ENCODE results near the gene CDC25C. TPM values are rescaled to one million over a fixed set of nuclear protein-coding genes. Genes with fewer than 3 reads are reported as not detected.

Gene CDC25C
- total RNA-seq, 5 donors from 2014 or later (not counting 1 experiment from before 2014, with no cell fraction given) = 0.23 TPM; not detected in 4

GRCh38 chr5:138273834-138274188, 57.8 kb downstream of the CDC25C start:
- no peak overlapping the region for H3K4me3 ChIP-seq (ENCODE audit: control insufficient read depth in 1 of 2, extremely low read depth in 1 of 2, low read length in 1 of 2)
- Mint-ChIP-seq H3K9me3 (no peaks in the 10 kb centered on the region), H3K4me1 (peaks cover 7% of the 10 kb centered on the region in 3 donors), H3K27ac (no peak overlapping the region), H3K36me3 (no peaks in the 10 kb centered on the region), H3K4me3 (peak overlapping the region; percentile 4 to 61 (median 50)), H3K27me3 (peaks cover 17 to 34% of the 10 kb centered on the region in 2 donors)
- H3K36me3 ChIP-seq (ENCODE audit: control insufficient read depth in 2 of 2, extremely low read depth in 1 of 2, insufficient read depth in 1 of 2, low read length in 1 of 2) = no peaks in the 10 kb centered on the region
- POLR2A ChIA-PET = no interaction called here
- ATAC-seq (replicated peaks in 1 of 4) (no peak), DNase-seq (no peak)
- H3K27ac ChIP-seq (ENCODE audit: low read length) = no peak overlapping the region
- WGBS (ENCODE audit: insufficient coverage) = 79% methylated on average over 6 of the region's 6 CpGs
- H3K27me3 ChIP-seq (replicated peaks in 1 of 2; ENCODE audit: control insufficient read depth in 2 of 2, extremely low read depth in 1 of 2, insufficient read depth in 2 of 2, low read length in 1 of 2) = peaks cover 2 to 26% of the 10 kb centered on the region in 2 experiments
- H3K4me1 ChIP-seq (ENCODE audit: control insufficient read depth in 1 of 2, extremely low read depth in 1 of 2, insufficient read depth in 2 of 2, low read length in 2 of 2) = peaks cover 3 to 11% of the 10 kb centered on the region in 2 experiments
- H3K9me3 ChIP-seq = no peaks in the 10 kb centered on the region
- CTCF ChIA-PET = no interaction called here

DNA sequence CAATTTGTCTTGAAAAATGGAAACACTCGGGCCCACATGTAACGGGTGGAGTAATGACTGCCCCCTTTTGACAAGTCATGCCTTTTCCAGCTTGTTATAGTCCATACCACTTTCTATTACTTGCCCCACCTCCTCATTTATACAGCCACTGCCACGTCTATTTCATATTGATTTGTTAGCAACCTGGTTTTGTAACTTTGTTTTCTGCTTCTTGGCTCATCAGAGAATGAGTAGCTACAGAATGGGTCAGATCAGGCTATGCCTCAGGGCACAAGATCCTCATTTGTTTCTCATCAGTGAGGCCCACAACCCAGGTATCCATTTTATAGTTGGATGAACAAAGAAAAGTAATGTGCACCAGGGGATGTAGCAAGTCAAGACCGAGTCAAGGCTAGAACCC, 58.9 kb downstream of the CDC25C start:
- Mint-ChIP-seq H3K9me3 (no peaks in the 10 kb centered on the region), H3K27me3 (peaks cover 18 to 37% of the 10 kb centered on the region in 2 donors), H3K4me1 (peaks cover 7% of the 10 kb centered on the region in 3 donors), H3K36me3 (no peaks in the 10 kb centered on the region), H3K27ac (no peak overlapping the region), H3K4me3 (no peak overlapping the region)
- no peaks in the 10 kb centered on the region for H3K9me3 ChIP-seq
- H3K4me3 ChIP-seq (ENCODE audit: control insufficient read depth in 1 of 2, extremely low read depth in 1 of 2, low read length in 1 of 2) = no peak overlapping the region
- no peaks in the 10 kb centered on the region for H3K36me3 ChIP-seq (ENCODE audit: control insufficient read depth in 2 of 2, extremely low read depth in 1 of 2, insufficient read depth in 1 of 2, low read length in 1 of 2)
- CTCF ChIA-PET = interaction anchor here in 1 of 2 donors (0.5 kb wide), 1 partner anchor 275 kb away, joined by 4 read pairs; no protein-coding TSS in a partner anchor
- ATAC-seq (replicated peaks in 1 of 4) (no peak), DNase-seq (no peak)
- no peak overlapping the region for H3K27ac ChIP-seq (ENCODE audit: low read length)
- POLR2A ChIA-PET = no interaction called here
- H3K4me1 ChIP-seq (ENCODE audit: control insufficient read depth in 1 of 2, extremely low read depth in 1 of 2, insufficient read depth in 2 of 2, low read length in 2 of 2) = peaks cover 3 to 11% of the 10 kb centered on the region in 2 experiments
- 100% methylated on average over 3 of the region's 4 CpGs for WGBS (ENCODE audit: insufficient coverage)
- H3K27me3 ChIP-seq (replicated peaks in 1 of 2; ENCODE audit: control insufficient read depth in 2 of 2, extremely low read depth in 1 of 2, insufficient read depth in 2 of 2, low read length in 1 of 2) = peaks cover 2 to 29% of the 10 kb centered on the region in 2 experiments

DNA sequence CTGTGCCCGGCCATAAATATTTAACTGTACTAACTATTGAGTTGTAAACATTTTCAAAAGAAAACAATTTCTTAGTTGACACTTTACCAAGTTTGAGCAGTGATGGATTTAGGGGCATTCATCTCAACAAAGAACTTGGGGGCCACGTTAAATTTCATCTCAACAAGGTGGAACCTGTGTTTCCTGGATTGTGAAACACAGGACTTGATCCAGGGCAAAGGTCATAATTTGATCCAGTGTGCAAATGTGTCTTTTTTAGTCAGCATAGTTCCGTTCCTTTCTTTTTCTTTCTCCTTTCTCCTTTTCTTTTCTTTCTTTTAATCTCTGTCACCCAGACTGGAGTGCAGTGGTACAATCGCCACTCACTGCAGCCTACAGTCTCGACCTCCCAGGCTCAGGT, 60.3 kb downstream of the CDC25C start:
- H3K4me1 ChIP-seq (ENCODE audit: control insufficient read depth in 1 of 2, extremely low read depth in 1 of 2, insufficient read depth in 2 of 2, low read length in 2 of 2) = peaks cover 3 to 11% of the 10 kb centered on the region in 2 experiments
- DNase-seq (no peak), ATAC-seq (replicated peaks in 1 of 4) (no peak)
- H3K27ac Mint-ChIP-seq = no peak overlapping the region
- H3K27me3 ChIP-seq (replicated peaks in 1 of 2; ENCODE audit: control insufficient read depth in 2 of 2, extremely low read depth in 1 of 2, insufficient read depth in 2 of 2, low read length in 1 of 2) = peaks cover 2 to 29% of the 10 kb centered on the region in 2 experiments
- POLR2A ChIA-PET = no interaction called here
- no peak overlapping the region for H3K27ac ChIP-seq (ENCODE audit: low read length)
- H3K9me3 ChIP-seq = no peaks in the 10 kb centered on the region
- CTCF ChIA-PET = no interaction called here
- H3K36me3 Mint-ChIP-seq = no peaks in the 10 kb centered on the region
- H3K9me3 Mint-ChIP-seq = no peaks in the 10 kb centered on the region
- no peak overlapping the region for H3K4me3 ChIP-seq (ENCODE audit: control insufficient read depth in 1 of 2, extremely low read depth in 1 of 2, low read length in 1 of 2)
- H3K27me3 Mint-ChIP-seq = peaks cover 23 to 42% of the 10 kb centered on the region in 2 donors
- H3K4me3 Mint-ChIP-seq = no peak overlapping the region
- no peaks in the 10 kb centered on the region for H3K36me3 ChIP-seq (ENCODE audit: control insufficient read depth in 2 of 2, extremely low read depth in 1 of 2, insufficient read depth in 1 of 2, low read length in 1 of 2)
- peaks cover 7% of the 10 kb centered on the region in 3 donors for H3K4me1 Mint-ChIP-seq
- WGBS (ENCODE audit: insufficient coverage) = 43% methylated on average over 1 of the region's 5 CpGs

GRCh38 chr5:138264183-138264582, 67.4 kb downstream of the CDC25C start:
- Histone ChIP-seq H3K4me3 (ENCODE audit: control insufficient read depth in 1 of 2, extremely low read depth in 1 of 2, low read length in 1 of 2) (no peak overlapping the region), H3K9me3 (no peaks in the 10 kb centered on the region), H3K27me3 (replicated peaks in 1 of 2; ENCODE audit: control insufficient read depth in 2 of 2, extremely low read depth in 1 of 2, insufficient read depth in 2 of 2, low read length in 1 of 2) (peaks cover 0 to 13% of the 10 kb centered on the region in 2 experiments), H3K4me1 (ENCODE audit: control insufficient read depth in 1 of 2, extremely low read depth in 1 of 2, insufficient read depth in 2 of 2, low read length in 2 of 2) (no peaks in the 10 kb centered on the region), H3K36me3 (ENCODE audit: control insufficient read depth in 2 of 2, extremely low read depth in 1 of 2, insufficient read depth in 1 of 2, low read length in 1 of 2) (no peaks in the 10 kb centered on the region), H3K27ac (ENCODE audit: low read length) (no peak overlapping the region)
- POLR2A ChIA-PET = no interaction called here
- Mint-ChIP-seq H3K27ac (no peak overlapping the region), H3K36me3 (no peaks in the 10 kb centered on the region), H3K9me3 (no peaks in the 10 kb centered on the region), H3K27me3 (peaks cover 20% of the 10 kb centered on the region in 2 donors), H3K4me1 (no peaks in the 10 kb centered on the region), H3K4me3 (no peak overlapping the region)
- WGBS (ENCODE audit: insufficient coverage) = 99% methylated on average over 8 of the region's 8 CpGs
- CTCF ChIA-PET = no interaction called here
- no peak for DNase-seq
- ATAC-seq (replicated peaks in 1 of 4) = no peak

DNA sequence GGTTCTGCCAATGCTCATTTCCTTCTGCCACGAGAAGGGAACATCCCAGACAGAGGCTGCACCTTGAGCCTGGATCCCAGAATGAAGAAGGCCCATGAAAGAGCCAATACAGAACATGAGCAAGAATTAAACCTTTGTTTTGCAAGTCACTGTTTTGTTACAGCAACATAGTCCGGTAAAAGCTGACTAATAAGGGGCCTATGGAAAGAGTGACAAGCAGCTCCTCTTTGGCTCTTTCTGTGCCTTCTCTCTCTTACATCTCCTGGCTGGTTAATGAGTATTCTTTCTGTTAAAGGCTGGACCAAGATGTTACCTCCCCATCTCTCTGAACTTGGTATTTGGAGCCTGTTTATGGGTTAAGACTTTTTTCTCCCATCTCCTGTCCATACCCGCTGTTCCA, 68.0 kb downstream of the CDC25C start:
- Mint-ChIP-seq H3K36me3 (no peaks in the 10 kb centered on the region), H3K4me1 (no peaks in the 10 kb centered on the region), H3K27me3 (peaks cover 15 to 20% of the 10 kb centered on the region in 2 donors), H3K9me3 (no peaks in the 10 kb centered on the region), H3K27ac (no peak overlapping the region), H3K4me3 (no peak overlapping the region)
- ATAC-seq (replicated peaks in 1 of 4) (no peak), DNase-seq (no peak)
- no peaks in the 10 kb centered on the region for H3K9me3 ChIP-seq
- H3K27me3 ChIP-seq (replicated peaks in 1 of 2; ENCODE audit: control insufficient read depth in 2 of 2, extremely low read depth in 1 of 2, insufficient read depth in 2 of 2, low read length in 1 of 2) = peaks cover 0 to 12% of the 10 kb centered on the region in 2 experiments
- ChIA-PET CTCF (no interaction called here), POLR2A (no interaction called here)
- no peak overlapping the region for H3K27ac ChIP-seq (ENCODE audit: low read length)
- H3K4me3 ChIP-seq (ENCODE audit: control insufficient read depth in 1 of 2, extremely low read depth in 1 of 2, low read length in 1 of 2) = no peak overlapping the region
- WGBS (ENCODE audit: insufficient coverage) = 89% methylated on average over 1 of the region's 3 CpGs
- H3K4me1 ChIP-seq (ENCODE audit: control insufficient read depth in 1 of 2, extremely low read depth in 1 of 2, insufficient read depth in 2 of 2, low read length in 2 of 2) = no peaks in the 10 kb centered on the region
- no peaks in the 10 kb centered on the region for H3K36me3 ChIP-seq (ENCODE audit: control insufficient read depth in 2 of 2, extremely low read depth in 1 of 2, insufficient read depth in 1 of 2, low read length in 1 of 2)

DNA sequence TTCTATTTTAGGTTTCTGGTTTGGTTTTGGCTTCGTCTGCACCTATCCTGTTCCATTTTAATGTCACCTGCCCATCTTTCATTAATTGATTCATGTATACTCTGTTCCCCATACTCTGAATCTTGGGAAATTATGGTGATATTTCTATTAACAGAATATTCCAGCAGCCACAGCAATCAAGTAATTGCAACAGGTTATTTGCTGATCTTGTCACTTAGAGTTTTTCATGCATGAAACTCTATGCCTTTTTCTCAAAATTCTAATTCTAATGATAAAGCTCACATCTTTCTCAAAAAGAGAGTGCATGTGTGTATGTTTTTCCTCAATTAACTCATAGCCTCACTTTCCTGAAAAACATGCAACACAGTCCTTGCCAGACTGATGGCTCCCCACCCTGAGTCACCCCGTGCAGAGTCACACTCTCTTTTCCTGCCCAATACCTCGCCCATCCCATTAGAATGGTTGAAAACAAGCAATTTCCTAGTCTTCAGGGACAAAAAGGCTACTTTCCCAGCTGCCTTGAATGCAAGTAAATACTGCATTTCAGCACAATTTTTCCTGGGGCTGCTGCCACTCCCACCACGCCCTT, 72.8 kb downstream of the CDC25C start:
- DNase-seq = no peak
- Mint-ChIP-seq H3K4me3 (no peak overlapping the region), H3K4me1 (no peaks in the 10 kb centered on the region), H3K9me3 (no peaks in the 10 kb centered on the region), H3K27me3 (peaks cover 0 to 5% of the 10 kb centered on the region in 2 donors), H3K36me3 (no peaks in the 10 kb centered on the region), H3K27ac (no peak overlapping the region)
- Histone ChIP-seq H3K4me3 (ENCODE audit: control insufficient read depth in 1 of 2, extremely low read depth in 1 of 2, low read length in 1 of 2) (no peak overlapping the region), H3K4me1 (ENCODE audit: control insufficient read depth in 1 of 2, extremely low read depth in 1 of 2, insufficient read depth in 2 of 2, low read length in 2 of 2) (no peaks in the 10 kb centered on the region), H3K27me3 (replicated peaks in 1 of 2; ENCODE audit: control insufficient read depth in 2 of 2, extremely low read depth in 1 of 2, insufficient read depth in 2 of 2, low read length in 1 of 2) (no peaks in the 10 kb centered on the region), H3K9me3 (no peaks in the 10 kb centered on the region), H3K27ac (ENCODE audit: low read length) (no peak overlapping the region), H3K36me3 (ENCODE audit: control insufficient read depth in 2 of 2, extremely low read depth in 1 of 2, insufficient read depth in 1 of 2, low read length in 1 of 2) (no peaks in the 10 kb centered on the region)
- ATAC-seq (replicated peaks in 1 of 4) = no peak
- CTCF ChIA-PET = no interaction called here
- POLR2A ChIA-PET = no interaction called here
- WGBS (ENCODE audit: insufficient coverage) = 74% methylated on average over 3 of the region's 4 CpGs

DNA sequence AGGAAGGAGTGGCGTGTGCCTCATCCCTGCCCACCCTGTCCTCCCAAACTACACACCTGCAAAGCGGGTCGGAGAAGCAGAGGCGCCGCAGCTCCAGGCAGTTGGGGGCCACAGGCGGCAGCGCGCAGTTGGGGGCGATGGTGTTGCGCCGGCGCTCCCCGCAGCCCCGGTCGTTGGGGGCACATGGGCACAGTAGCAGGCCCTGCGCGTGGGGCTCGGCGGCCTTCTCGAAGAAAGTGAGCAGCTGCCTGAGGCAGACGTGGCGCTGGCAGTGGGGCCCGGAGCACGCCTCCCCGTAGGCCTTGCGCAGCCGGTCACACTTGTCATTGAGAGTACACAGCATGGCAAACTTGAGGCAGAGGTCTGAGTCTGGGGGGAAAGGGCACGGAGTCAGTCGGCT, 74.0 kb downstream of the CDC25C start:
- H3K4me1 ChIP-seq (ENCODE audit: control insufficient read depth in 1 of 2, extremely low read depth in 1 of 2, insufficient read depth in 2 of 2, low read length in 2 of 2) = no peaks in the 10 kb centered on the region
- DNase-seq (no peak), ATAC-seq (replicated peaks in 1 of 4) (no peak)
- Mint-ChIP-seq H3K4me1 (no peaks in the 10 kb centered on the region), H3K36me3 (no peaks in the 10 kb centered on the region), H3K9me3 (no peaks in the 10 kb centered on the region), H3K27ac (no peak overlapping the region), H3K4me3 (no peak overlapping the region), H3K27me3 (peaks cover 0 to 5% of the 10 kb centered on the region in 2 donors)
- ChIA-PET POLR2A (no interaction called here), CTCF (no interaction called here)
- H3K27ac ChIP-seq (ENCODE audit: low read length) = no peak overlapping the region
- H3K4me3 ChIP-seq (ENCODE audit: control insufficient read depth in 1 of 2, extremely low read depth in 1 of 2, low read length in 1 of 2) = no peak overlapping the region
- WGBS (ENCODE audit: insufficient coverage) = 88% methylated on average over 23 of the region's 29 CpGs
- H3K9me3 ChIP-seq = no peaks in the 10 kb centered on the region
- no peaks in the 10 kb centered on the region for H3K36me3 ChIP-seq (ENCODE audit: control insufficient read depth in 2 of 2, extremely low read depth in 1 of 2, insufficient read depth in 1 of 2, low read length in 1 of 2)
- H3K27me3 ChIP-seq (replicated peaks in 1 of 2; ENCODE audit: control insufficient read depth in 2 of 2, extremely low read depth in 1 of 2, insufficient read depth in 2 of 2, low read length in 1 of 2) = peaks cover 0 to 5% of the 10 kb centered on the region in 2 experiments
